ENCODE measurements around the gene MRPS15.

GRCh38 chr1:36511804-36512798 is 47.9 kb upstream of the MRPS15 start:
- TF ChIP-seq, protein P1, sequence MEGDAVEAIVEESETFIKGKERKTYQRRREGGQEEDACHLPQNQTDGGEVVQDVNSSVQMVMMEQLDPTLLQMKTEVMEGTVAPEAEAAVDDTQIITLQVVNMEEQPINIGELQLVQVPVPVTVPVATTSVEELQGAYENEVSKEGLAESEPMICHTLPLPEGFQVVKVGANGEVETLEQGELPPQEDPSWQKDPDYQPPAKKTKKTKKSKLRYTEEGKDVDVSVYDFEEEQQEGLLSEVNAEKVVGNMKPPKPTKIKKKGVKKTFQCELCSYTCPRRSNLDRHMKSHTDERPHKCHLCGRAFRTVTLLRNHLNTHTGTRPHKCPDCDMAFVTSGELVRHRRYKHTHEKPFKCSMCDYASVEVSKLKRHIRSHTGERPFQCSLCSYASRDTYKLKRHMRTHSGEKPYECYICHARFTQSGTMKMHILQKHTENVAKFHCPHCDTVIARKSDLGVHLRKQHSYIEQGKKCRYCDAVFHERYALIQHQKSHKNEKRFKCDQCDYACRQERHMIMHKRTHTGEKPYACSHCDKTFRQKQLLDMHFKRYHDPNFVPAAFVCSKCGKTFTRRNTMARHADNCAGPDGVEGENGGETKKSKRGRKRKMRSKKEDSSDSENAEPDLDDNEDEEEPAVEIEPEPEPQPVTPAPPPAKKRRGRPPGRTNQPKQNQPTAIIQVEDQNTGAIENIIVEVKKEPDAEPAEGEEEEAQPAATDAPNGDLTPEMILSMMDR (IDR thresholded peaks at IDR 0.05) = no peak
- no peak for TF ChIP-seq POLR2A (IDR thresholded peaks at IDR 0.05)
